Glutamatergic neuron (in vitro differentiated cells): ENCODE data around the gene NDUFV3. TPM values are rescaled to one million over a fixed set of nuclear protein-coding genes. Genes with fewer than 3 reads are reported as not detected.

ENCODE experiments used
- DNase-seq: peaks from one replicate; pipeline ENCODE4 v3.0.0; 2022
- H3K27ac Mint-ChIP-seq: one replicate; pipeline ENCODE4 v1.8.0; 2020; ENCODE audit warnings: mild to moderate bottlenecking, mixed read lengths, inconsistent platforms; ENCODE audit not compliant: unreplicated experiment
- H3K27me3 Mint-ChIP-seq: one replicate; pipeline ENCODE4 v1.8.0; 2020; ENCODE audit warnings: mild to moderate bottlenecking, moderate library complexity, mixed read lengths, inconsistent platforms; ENCODE audit not compliant: unreplicated experiment
- H3K36me3 Mint-ChIP-seq: one replicate; pipeline ENCODE4 v1.8.0; 2020; ENCODE audit warnings: mild to moderate bottlenecking, mixed read lengths, inconsistent platforms; ENCODE audit not compliant: unreplicated experiment
- H3K4me1 Mint-ChIP-seq: one replicate; pipeline ENCODE4 v1.8.0; 2020; ENCODE audit warnings: mild to moderate bottlenecking, low read depth, mixed read lengths, inconsistent platforms; ENCODE audit not compliant: unreplicated experiment
- H3K4me3 Mint-ChIP-seq: one replicate; pipeline ENCODE4 v1.8.0; 2020; ENCODE audit warnings: mild to moderate bottlenecking, mixed read lengths, inconsistent platforms; ENCODE audit not compliant: unreplicated experiment
- H3K9me3 Mint-ChIP-seq: one replicate; pipeline ENCODE4 v1.8.0; 2020; ENCODE audit warnings: mild to moderate bottlenecking, moderate library complexity, mixed read lengths, inconsistent platforms; ENCODE audit not compliant: unreplicated experiment
- CTCF ChIP-seq: fragments of 200-600 bp; sonication (generic); IDR thresholded peaks from one replicate; pipeline ENCODE4 v1.5.0; 2021; ENCODE audit not compliant: partially characterized antibody, unreplicated experiment
- total RNA-seq: library from RNA; stranded (reverse); fragmentation: NEBNext Ultra II Directional; extraction: Animal tissue kit (Norgen Biotek cat#: 25700); gene quantifications from one replicate; pipeline ENCODE4 v1.2.1, GENCODE V29; 2021; ENCODE audit not compliant: unreplicated experiment

The NDUFV3 gene
- total RNA-seq, 1 donor from 2014 or later = 33.9 TPM

- no peak for DNase-seq
- Mint-ChIP-seq H3K9me3 (peaks cover 10% of the 10 kb centered on the region), H3K4me3 (peak overlapping the region; percentile 95), H3K27ac (peak overlapping the region; percentile 89), H3K36me3 (no peaks in the 10 kb centered on the region), H3K4me1 (peaks cover 16% of the 10 kb centered on the region), H3K27me3 (peaks cover 8% of the 10 kb centered on the region)
- no peak for TF ChIP-seq CTCF
These were observed 14.5 kb upstream of the NDUFV3 start for GRCh38 chr21:42878678-42878992.

GRCh38 chr21:42878993-42879787 is 13.9 kb upstream of the NDUFV3 start, which contains the start of gene WDR4:
TSS of gene WDR4 (minus strand) at chr21:42879539. CDS start at chr21:42879495, 44 bp downstream.
- H3K9me3 Mint-ChIP-seq = peaks cover 10% of the 10 kb centered on the region
- no peak for TF ChIP-seq CTCF

GRCh38 chr21:42880352-42880751 is 12.8 kb upstream of the NDUFV3 start:
- Mint-ChIP-seq H3K4me3 (peak overlapping the region; percentile 99), H3K27me3 (peaks cover 8% of the 10 kb centered on the region), H3K9me3 (peaks cover 10% of the 10 kb centered on the region), H3K4me1 (peaks cover 16% of the 10 kb centered on the region), H3K36me3 (no peaks in the 10 kb centered on the region), H3K27ac (peak overlapping the region; percentile 94)
- DNase-seq = no peak
- TF ChIP-seq CTCF = no peak

More at GRCh38 chr21:42878993-42879787, 13.9 kb upstream of the NDUFV3 start, which contains the start of gene WDR4:
- Mint-ChIP-seq H3K27me3 (peaks cover 8% of the 10 kb centered on the region), H3K36me3 (no peaks in the 10 kb centered on the region), H3K4me3 (peak within 1 kb of the TSS; percentile 99), H3K27ac (peak within 1 kb of the TSS; percentile 94), H3K4me1 (peaks cover 16% of the 10 kb centered on the region)
- peak; percentile 98 for DNase-seq

GRCh38 chr21:42883921-42884320 is 9.2 kb upstream of the NDUFV3 start:
- Mint-ChIP-seq H3K4me1 (peaks cover 9% of the 10 kb centered on the region), H3K27ac (no peak overlapping the region), H3K36me3 (no peaks in the 10 kb centered on the region), H3K4me3 (no peak overlapping the region), H3K27me3 (peaks cover 4% of the 10 kb centered on the region), H3K9me3 (peaks cover 5% of the 10 kb centered on the region)
- no peak for TF ChIP-seq CTCF
- no peak for DNase-seq

- Mint-ChIP-seq H3K27me3 (peaks cover under 1% of the 10 kb centered on the region), H3K4me3 (no peak overlapping the region), H3K36me3 (no peaks in the 10 kb centered on the region), H3K27ac (no peak overlapping the region), H3K9me3 (peaks cover 1% of the 10 kb centered on the region), H3K4me1 (peaks cover under 1% of the 10 kb centered on the region)
- TF ChIP-seq CTCF = no peak
- no peak for DNase-seq
These were observed 5.8 kb upstream of the NDUFV3 start for GRCh38 chr21:42887326-42887725.
